ENCODE results near the gene TMBIM1.

DNA sequence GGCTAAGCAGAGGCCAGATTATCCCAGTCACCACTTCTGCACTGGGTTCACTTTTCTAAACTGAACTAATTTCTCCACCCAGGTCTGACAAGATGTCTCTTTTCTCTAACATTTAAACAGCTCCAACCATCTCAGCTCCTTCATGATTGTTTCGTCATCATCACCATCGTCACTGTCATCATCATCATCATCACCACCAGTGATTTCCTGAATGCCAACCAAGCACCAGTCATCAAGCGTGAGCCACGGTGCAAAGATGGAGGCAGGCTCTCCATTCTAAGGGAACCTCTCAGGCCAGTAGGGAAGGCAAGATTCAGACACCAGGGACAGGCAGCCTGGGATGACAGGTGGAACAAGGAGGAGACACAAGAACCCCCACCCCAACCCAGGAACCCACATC lies 25.5 kb upstream of the TMBIM1 start:
- TF ChIP-seq POLR2AphosphoS5 (IDR thresholded peaks at IDR 0.05; ENCODE audit: low read depth, low read length) (no peak), SIN3A (IDR thresholded peaks at IDR 0.05; ENCODE audit: borderline replicate concordance, insufficient read depth, low read length) (no peak)
- TF ChIP-seq, protein P1, sequence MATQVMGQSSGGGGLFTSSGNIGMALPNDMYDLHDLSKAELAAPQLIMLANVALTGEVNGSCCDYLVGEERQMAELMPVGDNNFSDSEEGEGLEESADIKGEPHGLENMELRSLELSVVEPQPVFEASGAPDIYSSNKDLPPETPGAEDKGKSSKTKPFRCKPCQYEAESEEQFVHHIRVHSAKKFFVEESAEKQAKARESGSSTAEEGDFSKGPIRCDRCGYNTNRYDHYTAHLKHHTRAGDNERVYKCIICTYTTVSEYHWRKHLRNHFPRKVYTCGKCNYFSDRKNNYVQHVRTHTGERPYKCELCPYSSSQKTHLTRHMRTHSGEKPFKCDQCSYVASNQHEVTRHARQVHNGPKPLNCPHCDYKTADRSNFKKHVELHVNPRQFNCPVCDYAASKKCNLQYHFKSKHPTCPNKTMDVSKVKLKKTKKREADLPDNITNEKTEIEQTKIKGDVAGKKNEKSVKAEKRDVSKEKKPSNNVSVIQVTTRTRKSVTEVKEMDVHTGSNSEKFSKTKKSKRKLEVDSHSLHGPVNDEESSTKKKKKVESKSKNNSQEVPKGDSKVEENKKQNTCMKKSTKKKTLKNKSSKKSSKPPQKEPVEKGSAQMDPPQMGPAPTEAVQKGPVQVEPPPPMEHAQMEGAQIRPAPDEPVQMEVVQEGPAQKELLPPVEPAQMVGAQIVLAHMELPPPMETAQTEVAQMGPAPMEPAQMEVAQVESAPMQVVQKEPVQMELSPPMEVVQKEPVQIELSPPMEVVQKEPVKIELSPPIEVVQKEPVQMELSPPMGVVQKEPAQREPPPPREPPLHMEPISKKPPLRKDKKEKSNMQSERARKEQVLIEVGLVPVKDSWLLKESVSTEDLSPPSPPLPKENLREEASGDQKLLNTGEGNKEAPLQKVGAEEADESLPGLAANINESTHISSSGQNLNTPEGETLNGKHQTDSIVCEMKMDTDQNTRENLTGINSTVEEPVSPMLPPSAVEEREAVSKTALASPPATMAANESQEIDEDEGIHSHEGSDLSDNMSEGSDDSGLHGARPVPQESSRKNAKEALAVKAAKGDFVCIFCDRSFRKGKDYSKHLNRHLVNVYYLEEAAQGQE (IDR thresholded peaks at IDR 0.05; ENCODE audit: insufficient read depth in 1 of 2, low read depth in 2 of 2, low read length in 2 of 2) = no peak

All from PFSK-1 (cell line).